Activated CD8-positive, alpha-beta memory T cell treated with anti-CD3 and anti-CD28 coated beads for 48 hours (primary cell): Measurements from ENCODE around the gene TRAPPC12.
"Not testable (repeated sequence)": the region's sequence is repeated elsewhere in the genome, so short reads cannot be mapped to it uniquely, and the experiment has no call there.

Experiments
- DNase-seq, 3 experiments: peaks; one replicate each; pipeline ENCODE4 v3.0.0-alpha.2; 2020; ENCODE audit warnings: low read depth in 2 of 3, low spot score in 2 of 3

The TRAPPC12 gene

GRCh38 chr2:3379647-3380534, at the start of gene TRAPPC12:
TRAPPC12 (plus strand) TSS chr2:3379694; CDS start chr2:3387624, 7,930 bp downstream.
- DNase-seq: peak; percentile 72 to 89 (median 75)

GRCh38 chr2:3332133-3332532, 47.4 kb upstream of the TRAPPC12 start:
- no peak for DNase-seq

GRCh38 chr2:3334392-3335345, 44.8 kb upstream of the TRAPPC12 start:
- no peak for DNase-seq

- DNase-seq: no peak
Measured at GRCh38 chr2:3336844-3337243, 42.6 kb upstream of the TRAPPC12 start.

GRCh38 chr2:3338340-3338739, 41.2 kb upstream of the TRAPPC12 start:
- DNase-seq: no peak

GRCh38 chr2:3340144-3340543, 39.4 kb upstream of the TRAPPC12 start:
- DNase-seq: no peak

GRCh38 chr2:3341336-3341735, 38.2 kb upstream of the TRAPPC12 start:
- no peak for DNase-seq

GRCh38 chr2:3342324-3342723, 37.2 kb upstream of the TRAPPC12 start:
- DNase-seq: no peak

GRCh38 chr2:3343012-3343411, 36.5 kb upstream of the TRAPPC12 start:
- DNase-seq: no peak

GRCh38 chr2:3344897-3345296, 34.6 kb upstream of the TRAPPC12 start:
- no peak for DNase-seq

- no peak for DNase-seq
Measured at GRCh38 chr2:3345621-3346020, 33.9 kb upstream of the TRAPPC12 start.

- no peak for DNase-seq
Measured at GRCh38 chr2:3348767-3349166, 30.7 kb upstream of the TRAPPC12 start.

GRCh38 chr2:3349211-3349693, 30.2 kb upstream of the TRAPPC12 start:
- no peak for DNase-seq

GRCh38 chr2:3354986-3355385, 24.5 kb upstream of the TRAPPC12 start:
- DNase-seq: no peak

GRCh38 chr2:3355951-3356569, 23.4 kb upstream of the TRAPPC12 start:
- no peak for DNase-seq

GRCh38 chr2:3356799-3357198, 22.7 kb upstream of the TRAPPC12 start:
- no peak for DNase-seq

GRCh38 chr2:3357446-3357845, 22.0 kb upstream of the TRAPPC12 start:
- DNase-seq: not testable (repeated sequence)

GRCh38 chr2:3357926-3358325, 21.6 kb upstream of the TRAPPC12 start:
- DNase-seq: no peak

GRCh38 chr2:3361518-3362389, 17.7 kb upstream of the TRAPPC12 start:
- no peak for DNase-seq

GRCh38 chr2:3365219-3365618, 14.3 kb upstream of the TRAPPC12 start:
- DNase-seq: no peak
